Erythroblast (primary cell): ENCODE results near the gene PRKG1.
"Not testable (repeated sequence)": the region's sequence is repeated elsewhere in the genome, so short reads cannot be mapped to it uniquely, and the experiment has no call there.

ENCODE experiments used
- DNase-seq, 2 experiments: peaks; one replicate each; lab custom pipeline; 2025; lab: John Stamatoyannopoulos, UW
- GATA1 ChIP-seq: IDR thresholded peaks from 2 replicates; pipeline ENCODE4 v1.6.1; 2011; ENCODE audit warnings: low read depth, mild to moderate bottlenecking, control low read depth, low read length, moderate library complexity
- POLR2A ChIP-seq: IDR thresholded peaks from 2 replicates; pipeline ENCODE4 v1.6.1; 2011; ENCODE audit warnings: mild to moderate bottlenecking, low read length

Gene PRKG1

DNA sequence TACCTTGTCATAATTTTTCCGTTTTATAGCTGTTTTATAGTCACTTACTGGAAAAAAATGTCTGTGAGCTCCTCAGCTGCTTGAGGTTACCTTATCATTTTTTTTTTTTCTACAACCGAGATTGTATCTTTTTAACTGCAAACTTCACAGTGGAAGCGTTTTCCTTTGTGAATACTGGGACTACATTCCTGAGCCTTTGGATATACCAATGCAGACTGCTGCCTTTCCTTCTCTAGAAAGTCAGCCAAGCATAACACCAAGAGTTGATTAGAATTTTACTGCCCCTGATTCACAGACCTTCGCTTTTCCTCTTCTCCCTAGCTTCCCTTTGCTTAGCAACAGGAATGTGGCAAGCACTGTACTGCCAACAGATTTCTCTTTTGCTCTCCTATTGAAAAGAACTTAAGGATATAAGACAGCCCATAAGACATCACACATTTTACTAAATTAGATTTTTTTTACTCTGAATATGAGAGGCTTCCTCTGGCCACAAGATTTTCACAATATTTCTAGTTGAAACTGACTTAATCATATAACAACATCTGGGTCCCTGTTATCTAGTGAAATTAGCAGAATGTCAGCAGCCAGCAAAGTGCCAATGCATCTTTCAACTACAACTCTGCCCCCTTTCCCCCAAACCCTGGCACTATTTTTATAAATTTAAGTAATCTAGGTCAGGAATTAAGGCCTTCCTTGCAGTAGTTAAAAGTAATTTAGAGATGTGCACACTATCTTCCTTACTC, 170.6 kb downstream of the PRKG1 start:
- no peak for TF ChIP-seq POLR2A
- no peak for TF ChIP-seq GATA1
- no peak for DNase-seq

DNA sequence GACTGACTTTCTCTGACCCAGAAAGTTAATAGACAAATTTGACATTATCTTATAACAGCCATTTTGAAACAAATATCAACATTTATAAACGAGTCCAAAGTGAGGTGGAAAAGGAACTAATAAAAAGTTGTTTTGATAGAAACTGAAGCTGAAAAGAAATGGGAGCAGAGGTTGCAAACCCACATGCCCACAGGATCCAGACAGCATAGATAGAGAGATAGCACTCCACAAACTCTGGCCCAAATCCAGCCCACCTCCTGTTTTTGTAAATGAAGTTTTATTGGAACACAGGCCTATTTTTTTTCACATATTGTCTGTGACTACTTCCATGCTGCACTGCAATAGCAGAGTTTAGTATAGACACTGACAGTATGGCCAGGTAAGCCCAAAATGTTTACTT, 171.9 kb downstream of the PRKG1 start:
- no peak for TF ChIP-seq GATA1
- TF ChIP-seq POLR2A = no peak

DNA sequence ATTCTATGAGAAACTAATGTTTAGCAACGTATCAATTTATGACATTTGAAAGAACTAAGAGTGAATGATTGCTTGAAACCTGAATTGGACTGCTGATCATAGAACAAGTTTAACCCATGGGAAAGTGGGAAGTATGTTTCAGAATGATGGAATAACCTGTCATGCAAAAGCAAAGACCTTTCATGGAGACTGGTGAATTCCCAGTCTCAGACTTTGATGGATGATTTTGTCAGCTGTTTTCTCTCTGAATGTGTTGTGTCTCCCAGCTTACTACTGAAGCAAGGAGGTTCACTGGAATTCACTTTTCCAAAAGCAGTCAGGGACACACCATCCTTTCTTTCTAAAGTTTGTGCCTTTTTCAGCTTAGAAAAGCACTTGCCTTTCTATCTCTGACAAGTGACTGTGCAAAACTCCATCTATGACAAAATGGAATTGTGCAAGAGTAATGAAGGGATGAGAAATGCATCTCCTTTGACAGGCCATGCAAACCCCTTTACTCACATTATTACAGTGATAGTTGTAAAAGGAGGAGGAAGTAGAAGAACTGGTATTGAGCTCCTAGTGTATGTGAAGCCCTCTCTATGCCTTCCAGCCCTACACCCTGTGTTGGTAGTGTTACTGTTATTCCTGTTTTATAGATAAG, 176.1 kb downstream of the PRKG1 start:
- no peak for DNase-seq
- TF ChIP-seq POLR2A (no peak), GATA1 (no peak)

More for the DNA sequence above, 171.9 kb downstream of the PRKG1 start:
- DNase-seq = no peak

DNA sequence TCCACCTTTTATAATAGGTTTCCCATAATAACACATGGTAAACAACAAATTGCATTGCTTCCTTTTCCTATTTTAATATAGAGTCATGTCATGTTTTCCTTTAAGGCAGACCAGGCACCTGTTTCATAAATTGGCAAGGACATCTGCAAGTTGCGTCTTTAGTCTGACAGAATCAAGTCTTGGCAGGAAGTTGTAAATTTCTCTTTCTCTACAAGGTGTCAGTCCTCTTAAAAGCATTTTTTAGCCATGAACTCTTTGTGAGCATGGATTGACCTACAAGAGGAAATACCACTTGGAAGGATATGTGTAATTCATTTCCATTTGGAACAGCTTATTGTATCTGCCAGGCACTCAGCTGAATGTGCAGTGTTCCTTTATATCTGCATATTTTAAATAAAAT, 176.8 kb downstream of the PRKG1 start:
- no peak for DNase-seq
- TF ChIP-seq POLR2A = no peak
- TF ChIP-seq GATA1 = no peak

DNA sequence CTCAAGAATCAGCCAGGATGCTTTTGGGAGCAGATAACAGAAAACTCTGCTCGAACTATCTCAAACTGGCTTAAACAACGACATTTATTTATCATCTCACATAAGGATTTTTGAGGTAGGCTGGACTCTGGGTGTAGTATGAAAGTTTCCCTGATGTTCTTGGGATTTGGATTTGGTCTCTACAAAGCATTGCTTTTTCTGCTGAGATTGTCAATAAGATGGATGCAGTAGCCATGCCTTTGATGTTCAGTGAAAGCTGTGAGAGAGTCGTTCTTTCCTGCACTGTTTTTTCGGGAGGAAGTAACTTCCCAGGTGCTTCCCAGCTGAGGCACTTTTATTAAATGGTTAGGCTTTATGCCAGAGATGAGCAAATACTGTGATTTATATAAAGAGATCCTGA, 181.1 kb downstream of the PRKG1 start:
- DNase-seq = no peak
- TF ChIP-seq GATA1 (no peak), POLR2A (no peak)

DNA sequence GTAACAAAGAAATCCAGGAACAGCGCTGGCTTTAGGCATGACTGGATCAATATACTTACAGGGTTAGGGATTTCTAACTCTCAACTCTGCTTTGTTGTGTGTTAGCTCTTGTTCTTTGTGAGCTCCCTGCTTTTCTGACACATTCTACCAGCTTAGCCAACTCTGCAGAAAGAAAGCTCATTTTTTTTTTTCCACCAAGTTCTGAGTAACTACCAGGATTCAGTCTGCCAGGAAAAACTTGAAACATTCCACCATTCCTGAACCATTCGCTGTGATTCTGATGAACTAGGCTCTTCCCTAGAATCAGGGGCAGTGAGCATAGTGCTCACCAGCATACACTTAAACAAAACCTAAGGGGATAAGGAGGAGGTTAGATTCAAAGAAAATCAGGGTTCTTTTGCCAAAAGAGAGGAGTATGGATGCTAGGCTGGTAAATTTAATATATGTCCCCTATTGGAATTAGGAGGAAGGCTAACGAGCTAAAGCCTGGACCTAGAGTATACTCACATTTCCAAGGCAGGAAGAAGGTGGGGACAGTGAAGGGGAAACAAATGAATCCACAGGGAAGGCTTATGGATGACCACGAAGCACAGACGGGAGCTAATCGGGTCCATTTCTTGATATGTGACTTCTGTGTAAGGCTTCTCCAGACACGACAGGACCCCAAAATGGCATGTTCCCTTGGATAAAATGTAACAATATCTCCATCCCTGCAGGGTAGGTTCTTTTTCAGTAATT, 183.4 kb downstream of the PRKG1 start:
- TF ChIP-seq GATA1 (no peak), POLR2A (no peak)
- no peak for DNase-seq

DNA sequence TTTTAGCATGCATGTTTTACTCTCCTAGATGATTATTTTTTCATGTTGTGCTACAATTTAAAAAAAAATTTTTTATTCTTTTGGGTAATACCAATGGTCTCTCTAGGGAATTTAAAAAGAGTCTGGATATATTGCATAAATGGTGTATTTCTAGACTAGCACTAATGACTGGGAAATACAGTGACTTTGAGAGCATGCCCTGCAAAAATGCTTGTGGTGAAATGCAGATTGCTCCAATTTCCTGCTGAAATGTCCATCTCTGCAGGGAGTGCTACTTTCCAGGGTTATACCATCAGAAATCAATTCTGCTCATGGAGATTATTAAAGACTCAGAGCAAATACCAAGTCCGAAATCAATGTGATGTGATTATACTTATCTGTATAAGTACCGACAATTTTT, 186.1 kb downstream of the PRKG1 start:
- TF ChIP-seq POLR2A (no peak), GATA1 (no peak)
- no peak for DNase-seq

DNA sequence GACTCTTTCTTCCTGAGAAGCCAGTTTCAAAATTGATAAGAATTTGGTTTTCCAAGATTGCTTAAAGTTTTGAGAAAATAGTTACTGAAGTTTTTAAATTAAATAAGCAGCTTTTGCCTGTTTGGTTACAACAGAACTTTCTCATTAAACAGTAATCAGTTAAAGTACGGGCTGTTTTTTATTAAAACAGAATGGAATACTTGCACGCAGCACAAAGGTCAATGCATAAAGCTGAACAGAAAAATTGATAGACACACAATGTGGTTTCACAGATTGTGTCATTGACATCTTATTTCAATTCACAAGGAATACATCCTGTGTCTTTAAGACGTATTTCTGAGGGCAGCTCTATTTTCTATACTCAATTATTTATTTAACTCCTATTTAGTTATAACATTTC, 192.2 kb downstream of the PRKG1 start:
- DNase-seq = no peak
- no peak for TF ChIP-seq POLR2A
- TF ChIP-seq GATA1 = no peak

DNA sequence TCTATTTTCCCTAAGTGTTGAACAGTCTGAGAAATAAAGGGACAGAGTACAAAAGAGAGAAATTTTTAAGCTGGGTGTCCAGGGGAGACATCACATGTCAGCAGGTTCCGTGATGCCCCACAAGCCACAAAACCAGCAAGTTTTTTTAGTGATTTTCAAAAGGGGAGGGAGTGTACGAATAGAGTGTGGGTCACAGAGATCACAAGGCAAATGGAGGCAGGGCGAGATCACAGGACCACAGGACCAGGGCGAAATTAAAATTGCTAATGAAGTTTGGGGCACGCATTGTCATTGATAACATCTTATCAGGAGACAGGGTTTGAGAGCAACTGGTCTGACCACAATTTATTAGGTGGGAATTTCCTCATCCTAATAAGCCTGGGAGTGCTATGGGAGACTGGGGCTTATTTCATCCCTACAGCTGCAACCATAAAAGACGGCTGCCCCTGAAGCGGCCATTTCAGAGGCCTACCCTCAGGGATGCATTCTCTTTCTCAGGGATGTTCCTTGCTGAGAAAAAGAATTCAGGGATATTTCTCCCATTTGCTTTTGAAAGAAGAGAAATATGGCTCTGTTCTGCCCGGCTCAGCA, 193.8 kb downstream of the PRKG1 start:
- DNase-seq = not testable (repeated sequence)

DNA sequence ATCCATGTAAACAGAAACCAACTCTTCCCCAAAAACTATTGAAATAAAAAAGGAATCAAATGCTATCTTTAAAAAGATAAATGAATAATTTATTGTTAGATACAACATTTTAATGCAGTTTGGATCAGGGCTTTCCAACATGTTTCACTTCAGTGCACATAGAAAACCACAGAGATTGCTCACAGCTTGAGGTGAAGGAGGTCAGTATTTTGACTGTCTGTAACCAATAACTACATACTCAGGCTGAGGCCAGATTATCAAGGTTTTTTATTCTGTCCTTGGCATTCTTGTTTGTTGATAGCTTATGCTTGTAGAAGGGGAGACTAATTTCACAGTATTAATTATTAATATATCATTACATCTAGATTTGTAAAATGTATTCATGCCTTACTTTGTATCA, 195.5 kb downstream of the PRKG1 start:
- no peak for DNase-seq
- TF ChIP-seq POLR2A = no peak
- TF ChIP-seq GATA1 = no peak

DNA sequence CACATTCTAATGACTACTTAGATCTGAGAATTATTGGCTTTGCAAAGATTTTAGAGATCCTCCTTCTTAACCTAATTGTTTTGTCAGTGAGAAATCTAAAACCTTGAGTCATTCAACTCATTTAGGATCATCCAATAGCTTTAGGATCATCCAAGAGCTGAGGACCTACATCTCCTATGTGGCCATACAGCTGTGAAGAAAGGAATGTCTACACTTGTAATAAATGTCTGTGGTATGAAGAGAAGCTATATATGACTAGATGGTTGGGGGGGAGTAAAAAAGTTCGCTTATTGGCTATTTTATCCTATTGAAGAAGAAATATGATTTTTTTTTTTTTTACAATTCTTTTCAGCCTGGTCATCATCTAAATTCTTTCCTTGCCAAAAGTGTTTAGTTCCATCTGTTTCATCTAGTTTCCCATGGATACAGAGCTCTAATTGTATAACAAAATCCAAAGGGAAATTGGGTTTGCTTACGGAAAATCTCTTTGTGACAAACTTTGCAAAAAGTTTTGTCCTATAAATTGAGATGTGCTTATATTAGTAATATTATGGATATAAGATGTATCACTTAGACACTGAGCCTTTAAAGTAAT, 196.7 kb downstream of the PRKG1 start:
- TF ChIP-seq GATA1 = no peak
- no peak for TF ChIP-seq POLR2A
- no peak for DNase-seq

DNA sequence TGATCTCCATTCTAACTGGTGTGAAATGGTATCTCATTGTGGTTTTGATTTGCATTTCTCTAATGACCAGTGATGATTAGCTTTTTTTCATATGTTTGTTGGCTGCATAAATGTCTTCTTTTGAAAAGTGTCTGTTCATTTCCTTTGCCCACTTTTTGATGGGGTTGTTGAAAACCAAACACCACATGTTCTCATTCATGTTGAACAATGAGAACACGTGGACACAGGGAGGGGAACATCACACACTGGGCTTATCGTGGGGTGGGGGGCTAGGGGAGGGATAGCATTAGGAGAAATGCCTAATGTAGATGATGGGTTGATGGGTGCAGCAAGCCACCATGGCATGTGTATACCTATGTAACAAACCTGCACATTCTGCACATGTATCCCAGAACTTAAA, 197.8 kb downstream of the PRKG1 start:
- not testable (repeated sequence) for DNase-seq

DNA sequence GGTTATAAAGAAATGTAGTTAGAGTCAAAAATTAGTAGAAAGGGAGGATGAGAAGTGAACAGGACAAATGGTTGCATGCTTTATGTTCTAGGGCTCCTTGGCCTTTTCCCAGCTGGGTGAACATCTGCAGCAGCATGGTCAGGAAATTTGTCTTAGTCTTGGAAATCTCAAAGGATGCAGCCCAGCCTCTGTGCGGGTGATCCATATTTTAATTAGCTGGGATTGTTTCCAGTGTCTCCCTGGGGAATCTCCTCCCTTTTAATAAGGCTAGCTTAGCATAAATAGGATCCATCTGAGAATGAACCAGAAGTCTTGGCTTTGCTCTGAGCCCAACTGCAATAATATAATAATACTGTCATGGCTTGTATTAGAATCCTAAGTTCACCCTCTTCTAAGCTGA, 198.3 kb downstream of the PRKG1 start:
- DNase-seq = no peak
- TF ChIP-seq POLR2A = no peak
- no peak for TF ChIP-seq GATA1

DNA sequence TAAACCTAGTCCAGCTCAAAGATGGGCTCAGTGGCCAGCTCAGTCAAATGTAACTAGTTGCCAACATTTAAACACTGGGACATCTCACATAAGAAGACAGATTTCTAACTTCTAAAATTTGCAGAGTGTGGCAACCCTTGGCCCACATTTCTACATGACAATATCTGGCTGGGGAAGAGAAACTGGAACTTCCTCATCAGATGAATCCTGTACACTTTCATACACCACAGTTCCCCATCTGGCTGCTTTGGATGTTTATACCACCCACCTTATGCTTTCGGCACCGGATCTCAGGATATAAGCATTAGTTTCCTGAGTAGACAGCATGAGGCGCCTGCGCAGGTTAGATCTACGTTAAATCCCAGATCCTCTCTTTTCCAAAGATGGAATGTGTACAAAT, 199.3 kb downstream of the PRKG1 start:
- TF ChIP-seq GATA1 = no peak
- TF ChIP-seq POLR2A = no peak
- DNase-seq = no peak

DNA sequence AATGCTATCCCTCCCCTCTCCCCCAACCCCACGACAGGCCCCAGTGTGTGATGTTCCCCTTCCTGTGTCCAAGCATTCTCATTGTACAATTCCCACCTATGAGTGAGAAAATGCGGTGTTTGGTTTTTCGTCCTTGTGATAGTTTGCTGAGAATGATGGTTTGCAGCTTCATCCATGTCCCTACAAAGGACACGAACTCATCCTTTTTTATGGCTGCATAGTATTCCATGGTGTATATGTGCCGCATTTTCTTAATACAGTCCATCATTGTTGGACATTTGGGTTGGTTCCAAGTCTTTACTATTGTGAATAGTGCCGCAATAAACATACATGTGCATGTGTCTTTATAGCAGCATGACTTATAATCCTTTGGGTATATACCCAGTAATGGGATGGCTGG, 201.8 kb downstream of the PRKG1 start:
- DNase-seq = not testable (repeated sequence)

DNA sequence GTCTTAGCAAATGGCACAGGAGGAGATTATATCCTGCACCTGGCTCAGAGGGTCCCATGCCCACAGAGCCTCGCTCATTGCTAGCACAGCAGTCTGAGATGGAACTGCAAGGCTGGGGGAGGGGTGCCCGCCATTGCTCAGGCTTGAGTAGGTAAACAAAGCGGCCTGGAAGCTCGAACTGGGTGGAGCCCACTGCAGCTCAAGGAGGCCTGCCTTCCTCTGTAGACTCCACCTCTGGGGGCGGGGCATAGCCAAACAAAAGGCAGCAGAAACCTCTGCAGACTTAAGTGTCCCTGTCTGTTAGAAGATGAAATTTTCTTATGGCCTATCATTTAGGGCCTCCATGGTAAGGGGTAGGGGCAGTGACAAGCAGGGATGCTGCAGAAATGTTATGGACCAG, 207.1 kb downstream of the PRKG1 start:
- DNase-seq = not testable (repeated sequence)
